Peyer's patch (tissue), 4 donors: ENCODE measurements around the gene GPC6.

Source experiments
- CTCF ChIP-seq, 6 experiments: fragments of 450-650 bp in 4 of 6; fragments of 200-600 bp in 2 of 6; sonication (generic) in 1 of 6; IDR thresholded peaks; one replicate each; pipeline ENCODE4 v1.5.1; 2017 to 2019; ENCODE audit warnings: antibody characterized with exemption in 6 of 6, mild to moderate bottlenecking in 3 of 6, moderate library complexity in 1 of 6
- POLR2A ChIP-seq, 2 donors: fragments of 450-650 bp; IDR thresholded peaks; one replicate each; pipeline ENCODE4 v1.5.1; 2017; ENCODE audit warnings: antibody characterized with exemption in 2 of 2, mild to moderate bottlenecking in 2 of 2, moderate library complexity in 2 of 2

- TF ChIP-seq POLR2A (IDR thresholded peaks at IDR 0.05) (no peak), CTCF (IDR thresholded peaks at IDR 0.05) (no peak)
Measured at GRCh38 chr13:93635616-93636032, 409.0 kb downstream of the GPC6 start.
